ENCODE data around the gene AKT3.

The AKT3 gene

GRCh38 chr1:243646841-243647240 lies 203.2 kb downstream of the AKT3 start:
- no peak overlapping the region for H3K4me2 ChIP-seq (ENCODE audit: low read length)
- no peaks in the 10 kb centered on the region for H3K36me3 ChIP-seq (ENCODE audit: control insufficient read depth, low read length)
- H3F3A ChIP-seq (ENCODE audit: control insufficient read depth, insufficient read depth), result no peaks in the 10 kb centered on the region
- no peaks in the 10 kb centered on the region for H3K27me3 ChIP-seq (ENCODE audit: control insufficient read depth, low read length)
- H3K4me1 ChIP-seq (ENCODE audit: control insufficient read depth, low read length), result no peaks in the 10 kb centered on the region
- H3K79me2 ChIP-seq (ENCODE audit: control insufficient read depth, low read length), result no peaks in the 10 kb centered on the region
- H3K9me2 ChIP-seq (replicated peaks; ENCODE audit: control insufficient read depth, low read length), result no peaks in the 10 kb centered on the region
- no peaks in the 10 kb centered on the region for H3K9me3 ChIP-seq (ENCODE audit: control insufficient read depth, insufficient read depth, low read length)
- no peak overlapping the region for H3K27ac ChIP-seq (ENCODE audit: low read depth, low read length)
- no peaks in the 10 kb centered on the region for H4K20me1 ChIP-seq (ENCODE audit: control insufficient read depth, insufficient read depth, low read depth, low read length)
- H3K4me3 ChIP-seq (ENCODE audit: low read length), result no peak overlapping the region
- TF ChIP-seq, protein P1, sequence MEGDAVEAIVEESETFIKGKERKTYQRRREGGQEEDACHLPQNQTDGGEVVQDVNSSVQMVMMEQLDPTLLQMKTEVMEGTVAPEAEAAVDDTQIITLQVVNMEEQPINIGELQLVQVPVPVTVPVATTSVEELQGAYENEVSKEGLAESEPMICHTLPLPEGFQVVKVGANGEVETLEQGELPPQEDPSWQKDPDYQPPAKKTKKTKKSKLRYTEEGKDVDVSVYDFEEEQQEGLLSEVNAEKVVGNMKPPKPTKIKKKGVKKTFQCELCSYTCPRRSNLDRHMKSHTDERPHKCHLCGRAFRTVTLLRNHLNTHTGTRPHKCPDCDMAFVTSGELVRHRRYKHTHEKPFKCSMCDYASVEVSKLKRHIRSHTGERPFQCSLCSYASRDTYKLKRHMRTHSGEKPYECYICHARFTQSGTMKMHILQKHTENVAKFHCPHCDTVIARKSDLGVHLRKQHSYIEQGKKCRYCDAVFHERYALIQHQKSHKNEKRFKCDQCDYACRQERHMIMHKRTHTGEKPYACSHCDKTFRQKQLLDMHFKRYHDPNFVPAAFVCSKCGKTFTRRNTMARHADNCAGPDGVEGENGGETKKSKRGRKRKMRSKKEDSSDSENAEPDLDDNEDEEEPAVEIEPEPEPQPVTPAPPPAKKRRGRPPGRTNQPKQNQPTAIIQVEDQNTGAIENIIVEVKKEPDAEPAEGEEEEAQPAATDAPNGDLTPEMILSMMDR (IDR thresholded peaks at IDR 0.05; ENCODE audit: low read depth, low read length, poor library complexity, severe bottlenecking), result no peak
- TF ChIP-seq EZH2phosphoT487 (IDR thresholded peaks at IDR 0.05; ENCODE audit: borderline replicate concordance, low read length), result no peak

- H3K9me2 ChIP-seq (replicated peaks; ENCODE audit: control insufficient read depth, low read length), result no peaks in the 10 kb centered on the region
- H3K4me2 ChIP-seq (ENCODE audit: low read length), result no peak overlapping the region
- no peaks in the 10 kb centered on the region for H3K27me3 ChIP-seq (ENCODE audit: control insufficient read depth, low read length)
- H3K4me1 ChIP-seq (ENCODE audit: control insufficient read depth, low read length), result no peaks in the 10 kb centered on the region
- H3K79me2 ChIP-seq (ENCODE audit: control insufficient read depth, low read length), result no peaks in the 10 kb centered on the region
- no peaks in the 10 kb centered on the region for H4K20me1 ChIP-seq (ENCODE audit: control insufficient read depth, insufficient read depth, low read depth, low read length)
- no peak overlapping the region for H3K27ac ChIP-seq (ENCODE audit: low read depth, low read length)
- no peak overlapping the region for H3K4me3 ChIP-seq (ENCODE audit: low read length)
- no peaks in the 10 kb centered on the region for H3F3A ChIP-seq (ENCODE audit: control insufficient read depth, insufficient read depth)
- no peak for TF ChIP-seq EZH2phosphoT487 (IDR thresholded peaks at IDR 0.05; ENCODE audit: borderline replicate concordance, low read length)
- TF ChIP-seq, protein P1 (IDR thresholded peaks at IDR 0.05; ENCODE audit: low read depth, low read length, poor library complexity, severe bottlenecking), result no peak
- H3K9me3 ChIP-seq (ENCODE audit: control insufficient read depth, insufficient read depth, low read length), result no peaks in the 10 kb centered on the region
- no peaks in the 10 kb centered on the region for H3K36me3 ChIP-seq (ENCODE audit: control insufficient read depth, low read length)
Measured at GRCh38 chr1:243645281-243645680, 204.8 kb downstream of the AKT3 start.

DNA sequence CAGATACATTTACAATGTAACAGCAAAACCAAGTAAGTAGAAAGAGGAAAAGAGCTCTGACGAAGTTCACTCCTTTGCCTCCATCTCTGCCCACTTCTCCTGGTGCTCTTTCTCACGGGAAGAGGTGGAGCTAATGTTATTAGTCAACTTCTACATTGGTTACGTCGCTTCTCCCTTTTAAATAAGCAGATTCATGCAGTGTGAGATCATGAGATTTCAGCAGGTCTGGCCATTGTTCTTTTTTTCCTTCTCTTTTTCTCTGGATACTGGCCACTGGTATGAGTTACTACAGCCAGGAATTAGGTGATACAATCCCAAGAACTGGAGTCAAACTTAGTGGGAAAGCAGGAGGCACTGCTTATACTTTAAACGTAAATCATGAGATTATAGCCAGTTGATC lies 207.1 kb downstream of the AKT3 start:
- no peaks in the 10 kb centered on the region for H3K27me3 ChIP-seq (ENCODE audit: control insufficient read depth, low read length)
- H3K4me3 ChIP-seq (ENCODE audit: low read length), result no peak overlapping the region
- H4K20me1 ChIP-seq (ENCODE audit: control insufficient read depth, insufficient read depth, low read depth, low read length), result no peaks in the 10 kb centered on the region
- H3F3A ChIP-seq (ENCODE audit: control insufficient read depth, insufficient read depth), result no peaks in the 10 kb centered on the region
- H3K9me3 ChIP-seq (ENCODE audit: control insufficient read depth, insufficient read depth, low read length), result no peaks in the 10 kb centered on the region
- no peaks in the 10 kb centered on the region for H3K36me3 ChIP-seq (ENCODE audit: control insufficient read depth, low read length)
- no peak overlapping the region for H3K27ac ChIP-seq (ENCODE audit: low read depth, low read length)
- no peaks in the 10 kb centered on the region for H3K9me2 ChIP-seq (replicated peaks; ENCODE audit: control insufficient read depth, low read length)
- TF ChIP-seq EZH2phosphoT487 (IDR thresholded peaks at IDR 0.05; ENCODE audit: borderline replicate concordance, low read length), result no peak
- TF ChIP-seq, protein P1 (IDR thresholded peaks at IDR 0.05; ENCODE audit: low read depth, low read length, poor library complexity, severe bottlenecking), result no peak
- peaks cover 5% of the 10 kb centered on the region for H3K4me1 ChIP-seq (ENCODE audit: control insufficient read depth, low read length)
- H3K79me2 ChIP-seq (ENCODE audit: control insufficient read depth, low read length), result no peaks in the 10 kb centered on the region
- no peak overlapping the region for H3K4me2 ChIP-seq (ENCODE audit: low read length)
